Fibroblast of pulmonary artery (primary cell): ENCODE data around the gene CAMSAP3.
A peak's percentile ranks its signal among the peaks of the same experiment; 100 is the strongest.

Experiments used
- DNase-seq: peaks from one replicate; pipeline ENCODE4 v3.0.0-alpha.2; 2010; ENCODE audit warnings: low read depth
- H3K4me3 ChIP-seq: replicated peaks from 2 replicates; pipeline ENCODE4 v1.5.1; 2011; ENCODE audit warnings: low read depth, mild to moderate bottlenecking, control low read depth, low read length, moderate library complexity
- CTCF ChIP-seq: IDR thresholded peaks from 2 replicates; pipeline ENCODE4 v1.5.1; 2011; ENCODE audit warnings: mild to moderate bottlenecking, control low read depth, low read length, inconsistent platforms; ENCODE audit errors: missing control alignments

CAMSAP3 gene

GRCh38 chr19:7632340-7633203 lies 36.9 kb downstream of the CAMSAP3 start:
- TF ChIP-seq CTCF, result no peak
- no peak for DNase-seq
- H3K4me3 ChIP-seq, result no peak overlapping the region

GRCh38 chr19:7633698-7634097 lies 38.0 kb downstream of the CAMSAP3 start, which contains the start of gene PCP2:
PCP2 (minus strand) TSS chr19:7633719; CDS start chr19:7633457, 262 bp downstream.
- DNase-seq, result no peak
- no peak within 1 kb of the TSS for H3K4me3 ChIP-seq
- TF ChIP-seq CTCF, result no peak

- TF ChIP-seq CTCF, result no peak
- DNase-seq, result no peak
- H3K4me3 ChIP-seq, result no peak overlapping the region
Observed at GRCh38 chr19:7635670-7636069, 40.0 kb downstream of the CAMSAP3 start.

GRCh38 chr19:7636317-7636690 lies 40.6 kb downstream of the CAMSAP3 start:
- H3K4me3 ChIP-seq, result peak overlapping the region; percentile 64
- TF ChIP-seq CTCF, result no peak
- DNase-seq, result no peak

GRCh38 chr19:7636691-7637373 lies 41.2 kb downstream of the CAMSAP3 start, which contains the start of gene STXBP2:
STXBP2 (plus strand) TSS chr19:7637110; CDS start chr19:7637150, 40 bp downstream.
- peak within 1 kb of the TSS; percentile 64 for H3K4me3 ChIP-seq
- TF ChIP-seq CTCF, result no peak
- DNase-seq, result peak; percentile 42

- peak; percentile 17 for DNase-seq
- peak overlapping the region; percentile 64 for H3K4me3 ChIP-seq
- TF ChIP-seq CTCF, result no peak
Observed at GRCh38 chr19:7637374-7638256, 42.0 kb downstream of the CAMSAP3 start.
